ENCODE results near the gene TBCK. TPM values are rescaled to one million over a fixed set of nuclear protein-coding genes. Genes with fewer than 3 reads are reported as not detected.

The TBCK gene
- total and polyA plus RNA-seq, 4 donors: 4.9 to 25.5 (median 15.8) TPM

- TF ChIP-seq ZBTB33 (IDR thresholded peaks at IDR 0.05): no peak
- no peak for TF ChIP-seq HNF4A (conservative IDR thresholded peaks at IDR 0.05)
Measured at GRCh38 chr4:106186201-106186600, 129.8 kb downstream of the TBCK start (continued).

- TF ChIP-seq ZBTB33 (IDR thresholded peaks at IDR 0.05): no peak
- TF ChIP-seq JUND (IDR thresholded peaks at IDR 0.05): no peak
- no peak for TF ChIP-seq EGR1 (IDR thresholded peaks at IDR 0.05; ENCODE audit: low read depth in 2 of 2)
- TF ChIP-seq GABPA (IDR thresholded peaks at IDR 0.05 in 1 of 2, conservative IDR thresholded peaks at IDR 0.05 in 1 of 2): no peak
- no peak for TF ChIP-seq CTCF (IDR thresholded peaks at IDR 0.05; ENCODE audit: low read depth, low read length, missing input control)
- TF ChIP-seq FOXA1 (IDR thresholded peaks at IDR 0.05): no peak
- no peak for TF ChIP-seq ATF3 (IDR thresholded peaks at IDR 0.05)
- no peak for TF ChIP-seq HNF4A (conservative IDR thresholded peaks at IDR 0.05)
- no peak for TF ChIP-seq YY1 (IDR thresholded peaks at IDR 0.05)
- TF ChIP-seq NR2F2 (IDR thresholded peaks at IDR 0.05): no peak
- no peak for TF ChIP-seq TAF1 (conservative IDR thresholded peaks at IDR 0.05)
- no peak for TF ChIP-seq REST (IDR thresholded peaks at IDR 0.05)
- no peak for TF ChIP-seq FOXA2 (IDR thresholded peaks at IDR 0.05)
- no peak for TF ChIP-seq RAD21 (IDR thresholded peaks at IDR 0.05)
- H3K4me3 ChIP-seq (ENCODE audit: low read depth in 1 of 3, low read length in 3 of 3): no peak overlapping the region
- DNase-seq (ENCODE audit: low spot score): no peak
- H3K9me3 ChIP-seq (ENCODE audit: control insufficient read depth in 4 of 4, low read length in 3 of 4): no peaks in the 10 kb centered on the region
- H3K9ac ChIP-seq (ENCODE audit: low read depth in 1 of 2, low read length in 2 of 2): no peak overlapping the region
- no peaks in the 10 kb centered on the region for H3K27me3 ChIP-seq (ENCODE audit: control insufficient read depth in 4 of 4, insufficient read depth in 4 of 4, low read length in 3 of 4)
- H3K36me3 ChIP-seq (ENCODE audit: control insufficient read depth in 4 of 4, insufficient read depth in 3 of 4, low read depth in 1 of 4, low read length in 3 of 4): peaks cover 0 to 3% (median 1%) of the 10 kb centered on the region in 4 donors
- H3K27ac ChIP-seq (ENCODE audit: low read depth in 1 of 2, low read length in 2 of 2): no peak overlapping the region
- H3K4me1 ChIP-seq (ENCODE audit: control insufficient read depth in 4 of 4, insufficient read depth in 4 of 4, low read length in 3 of 4): no peaks in the 10 kb centered on the region
Measured at GRCh38 chr4:106183551-106183950, 132.5 kb downstream of the TBCK start.

Data from liver (tissue), 9 donors.